HUES6 (cell line): ENCODE results near the gene PRUNE2.
"Not testable (repeated sequence)": the region's sequence is repeated elsewhere in the genome, so short reads cannot be mapped to it uniquely, and the experiment has no call there.

ENCODE experiments used
- H3K27ac ChIP-seq: 2 replicates; pipeline ENCODE4 v1.7.0; 2013; ENCODE audit warnings: low read depth, mild to moderate bottlenecking, low read length, inconsistent platforms
- H3K27me3 ChIP-seq: 2 replicates; pipeline ENCODE4 v1.6.1; 2013; ENCODE audit warnings: low read length; ENCODE audit not compliant: control insufficient read depth, insufficient read depth
- H3K36me3 ChIP-seq: 2 replicates; pipeline ENCODE4 v1.6.1; 2013; ENCODE audit warnings: low read length; ENCODE audit not compliant: control insufficient read depth, insufficient read depth
- H3K4me1 ChIP-seq: 2 replicates; pipeline ENCODE4 v1.6.1; 2013; ENCODE audit warnings: low read length; ENCODE audit not compliant: control insufficient read depth, insufficient read depth
- H3K4me3 ChIP-seq: 2 replicates; pipeline ENCODE4 v1.5.1; 2013; ENCODE audit warnings: low read depth, low read length
- H3K9ac ChIP-seq: one replicate; pipeline ENCODE4 v1.6.1; 2013; ENCODE audit warnings: mild to moderate bottlenecking, low read length
- H3K9me3 ChIP-seq: 2 replicates; pipeline ENCODE4 v1.6.1; 2013; ENCODE audit warnings: low read depth, low read length; ENCODE audit not compliant: control insufficient read depth, insufficient read depth

The PRUNE2 gene

DNA sequence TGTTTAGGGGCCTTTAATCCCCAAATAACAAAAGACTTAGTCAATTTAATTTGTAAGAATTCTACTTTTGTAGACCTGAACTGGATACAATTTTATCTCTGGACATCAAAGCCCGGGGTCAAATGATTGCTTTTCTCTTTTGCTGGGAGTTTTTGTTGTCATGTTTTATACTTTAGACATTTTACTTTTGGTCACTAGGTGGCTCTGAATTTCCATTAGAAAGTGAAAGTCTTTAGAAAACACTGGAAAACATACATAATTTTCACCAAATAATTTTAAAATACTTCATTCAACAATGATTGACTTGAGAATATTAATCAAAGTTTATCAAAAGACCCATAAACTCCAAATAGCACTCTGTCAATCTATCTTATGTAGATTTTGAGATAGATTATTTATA is 144.5 kb downstream of the PRUNE2 start:
- Histone ChIP-seq H3K36me3 (no peaks in the 10 kb centered on the region), H3K27me3 (no peaks in the 10 kb centered on the region), H3K4me1 (no peaks in the 10 kb centered on the region), H3K9me3 (no peaks in the 10 kb centered on the region), H3K27ac (no peak overlapping the region), H3K9ac (no peak overlapping the region), H3K4me3 (no peak overlapping the region)

DNA sequence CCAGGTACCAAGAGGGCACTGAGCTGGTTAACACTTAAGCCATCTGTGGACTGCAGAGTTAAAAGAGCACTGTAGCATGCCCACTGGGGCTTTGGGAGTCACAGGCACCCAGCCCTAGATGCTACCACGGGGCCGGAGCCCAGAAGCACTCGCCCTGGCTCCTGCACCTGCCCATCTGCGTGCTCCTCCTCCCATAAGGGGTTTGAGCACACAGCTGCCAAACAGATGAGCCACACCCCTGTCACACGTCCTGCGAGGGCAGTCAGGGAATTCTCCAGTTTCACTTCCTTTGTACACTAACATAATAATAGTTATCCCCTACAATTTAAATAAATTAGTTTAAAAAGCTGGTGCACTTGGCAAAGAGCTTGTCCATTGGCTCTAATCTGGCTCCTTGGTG is 146.2 kb downstream of the PRUNE2 start:
- Histone ChIP-seq H3K4me1 (no peaks in the 10 kb centered on the region), H3K9ac (no peak overlapping the region), H3K36me3 (no peaks in the 10 kb centered on the region), H3K4me3 (no peak overlapping the region), H3K27me3 (no peaks in the 10 kb centered on the region), H3K9me3 (no peaks in the 10 kb centered on the region), H3K27ac (no peak overlapping the region)

DNA sequence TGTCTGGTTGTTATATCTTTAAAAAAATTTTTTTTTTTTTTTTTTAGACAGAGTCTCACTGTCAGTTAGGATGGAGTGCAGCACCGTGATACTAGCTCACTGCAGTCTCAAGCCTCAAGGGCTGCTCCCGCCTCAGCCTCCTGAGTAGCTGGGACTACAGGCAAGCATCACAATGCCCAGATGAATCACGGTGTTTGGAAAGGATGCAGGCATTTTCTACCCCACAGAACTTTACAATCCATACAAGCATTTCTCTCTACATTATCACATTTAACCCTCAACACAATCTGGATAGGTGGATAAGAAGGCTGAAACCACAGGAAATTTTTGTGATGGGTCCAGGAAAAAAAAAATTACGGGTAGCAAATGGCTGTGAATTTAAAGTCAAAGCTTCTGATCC is 147.4 kb downstream of the PRUNE2 start:
- no peaks in the 10 kb centered on the region for H3K36me3 ChIP-seq
- H3K27me3 ChIP-seq = no peaks in the 10 kb centered on the region
- no peaks in the 10 kb centered on the region for H3K4me1 ChIP-seq
- H3K27ac ChIP-seq = no peak overlapping the region
- no peak overlapping the region for H3K4me3 ChIP-seq
- no peaks in the 10 kb centered on the region for H3K9me3 ChIP-seq
- H3K9ac ChIP-seq = no peak overlapping the region

DNA sequence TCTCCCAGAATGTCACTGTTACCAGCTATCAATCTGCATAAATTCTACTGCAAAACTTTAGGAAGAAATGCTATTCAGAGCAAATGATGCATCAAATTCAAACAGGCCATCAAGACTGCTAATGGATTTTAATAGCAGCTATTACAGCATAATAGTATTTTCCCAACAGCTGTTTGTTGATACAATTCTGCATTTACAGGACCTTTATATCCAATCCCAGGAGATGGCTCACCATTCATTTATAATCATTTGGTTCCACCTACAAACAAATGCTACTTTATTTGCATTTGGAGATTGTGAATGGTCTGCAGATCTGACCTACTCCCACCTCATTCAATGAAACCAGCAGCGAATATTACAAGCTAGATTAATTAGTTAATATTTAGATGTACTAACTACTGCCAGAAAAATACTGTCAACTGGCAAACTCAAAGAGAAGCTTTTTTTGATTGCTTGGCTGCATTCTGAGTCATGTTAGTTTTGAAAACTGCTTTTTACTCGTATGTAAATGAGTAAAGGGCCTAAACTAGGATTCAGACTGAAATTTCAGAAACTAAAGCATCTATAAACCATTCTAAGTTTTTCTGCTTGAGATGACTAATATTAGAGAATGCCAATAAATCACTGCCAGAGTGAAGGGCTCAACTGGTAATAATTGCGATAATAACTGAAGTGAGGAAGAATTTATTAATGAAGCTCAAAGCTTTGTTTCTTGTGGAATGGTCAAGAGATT is 148.8 kb downstream of the PRUNE2 start:
- Histone ChIP-seq H3K27me3 (no peaks in the 10 kb centered on the region), H3K4me3 (no peak overlapping the region), H3K9me3 (no peaks in the 10 kb centered on the region), H3K27ac (no peak overlapping the region), H3K36me3 (no peaks in the 10 kb centered on the region), H3K4me1 (no peaks in the 10 kb centered on the region), H3K9ac (no peak overlapping the region)

DNA sequence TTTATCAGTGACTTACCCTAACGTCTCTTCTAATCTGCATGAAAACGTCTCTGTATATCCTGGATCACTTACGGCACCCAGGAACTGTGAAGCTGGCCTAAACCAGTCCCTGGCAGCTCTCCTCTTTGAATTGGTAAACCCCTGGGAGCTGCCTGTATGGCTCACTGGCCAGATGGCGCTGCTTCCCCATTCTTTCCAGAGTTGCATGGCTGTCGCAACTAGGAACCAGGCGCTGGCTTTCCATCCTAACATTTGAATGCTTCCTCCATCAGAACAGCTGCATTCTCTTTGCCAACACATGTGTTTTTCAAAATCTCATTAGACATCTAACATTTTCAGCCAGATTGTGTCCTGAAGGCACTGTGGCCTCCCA is 149.7 kb downstream of the PRUNE2 start:
- H3K4me3 ChIP-seq = no peak overlapping the region

DNA sequence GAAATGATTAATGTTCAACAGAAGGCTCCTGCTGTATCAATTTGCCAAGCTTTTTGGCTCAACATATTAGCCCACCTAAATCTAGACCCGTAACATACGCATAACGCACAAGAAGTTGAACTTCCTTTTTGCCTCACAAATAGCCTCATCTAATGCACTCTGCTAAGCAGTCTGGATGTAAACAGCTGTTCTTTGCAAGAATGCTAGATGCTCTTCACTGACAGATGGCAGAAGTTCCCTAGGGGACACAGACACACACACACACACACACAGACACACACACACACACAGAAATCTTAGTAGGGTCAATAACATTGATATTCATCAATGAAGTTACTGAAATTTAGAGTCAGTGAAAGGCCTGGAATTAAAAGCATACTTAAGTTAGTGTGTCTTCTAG is 154.9 kb downstream of the PRUNE2 start:
- Histone ChIP-seq H3K36me3 (no peaks in the 10 kb centered on the region), H3K27ac (no peak overlapping the region), H3K4me3 (no peak overlapping the region), H3K27me3 (no peaks in the 10 kb centered on the region), H3K9me3 (no peaks in the 10 kb centered on the region), H3K9ac (no peak overlapping the region), H3K4me1 (no peaks in the 10 kb centered on the region; the same call in 1 of the 2 replicates)

More for the DNA sequence above, 149.7 kb downstream of the PRUNE2 start:
- Histone ChIP-seq H3K27ac (no peak overlapping the region), H3K36me3 (no peaks in the 10 kb centered on the region), H3K27me3 (no peaks in the 10 kb centered on the region), H3K4me1 (no peaks in the 10 kb centered on the region), H3K9ac (no peak overlapping the region), H3K9me3 (no peaks in the 10 kb centered on the region)

DNA sequence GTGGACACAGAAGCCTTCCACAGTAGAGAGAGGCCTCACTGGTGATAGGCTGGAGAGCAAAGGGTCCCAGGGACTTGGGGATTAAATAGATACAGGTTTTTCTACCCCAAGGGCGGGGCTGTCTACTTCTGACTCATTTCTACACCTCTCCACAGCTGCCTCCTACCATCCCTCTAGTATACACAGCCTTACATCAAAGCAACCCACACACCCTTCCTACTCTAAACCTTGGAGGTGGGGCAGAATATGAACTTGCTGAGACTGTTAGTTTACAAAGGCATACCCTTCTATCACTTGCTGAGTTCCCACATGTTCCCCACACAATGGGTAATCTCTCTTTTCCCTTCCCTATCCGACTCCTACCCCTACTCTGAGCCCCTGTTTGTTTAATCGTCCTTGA is 161.6 kb downstream of the PRUNE2 start:
- H3K4me1 ChIP-seq = no peaks in the 10 kb centered on the region; the same call in 1 of the 2 replicates
- H3K4me3 ChIP-seq = no peak overlapping the region
- H3K9me3 ChIP-seq = peaks cover 6% of the 10 kb centered on the region; the same call in 1 of the 2 replicates
- H3K27me3 ChIP-seq = no peaks in the 10 kb centered on the region
- no peak overlapping the region for H3K9ac ChIP-seq
- no peaks in the 10 kb centered on the region for H3K36me3 ChIP-seq
- H3K27ac ChIP-seq = no peak overlapping the region

DNA sequence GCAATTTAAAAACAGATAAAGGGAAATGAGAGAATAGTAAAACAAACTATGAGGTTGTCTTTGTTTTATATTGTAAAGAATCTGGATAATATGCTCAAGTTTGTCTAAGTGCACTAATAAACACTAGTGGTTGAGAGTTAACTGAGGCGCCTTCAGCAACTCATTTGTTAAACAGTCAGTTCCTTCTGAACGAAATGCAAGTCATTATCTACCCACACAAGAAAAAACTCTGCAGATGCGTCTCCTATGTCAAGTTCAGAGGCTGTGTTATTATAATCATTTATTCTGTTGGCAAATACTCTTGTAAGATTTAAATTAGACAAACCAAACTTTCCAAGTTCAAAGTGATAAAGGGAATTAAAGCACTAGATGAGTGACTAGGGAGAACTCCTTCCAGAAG is 162.0 kb downstream of the PRUNE2 start:
- H3K9ac ChIP-seq = no peak overlapping the region
- no peaks in the 10 kb centered on the region for H3K36me3 ChIP-seq
- H3K4me3 ChIP-seq = no peak overlapping the region
- no peaks in the 10 kb centered on the region for H3K4me1 ChIP-seq
- peaks cover 6% of the 10 kb centered on the region; the same call in 1 of the 2 replicates for H3K9me3 ChIP-seq
- no peak overlapping the region for H3K27ac ChIP-seq
- H3K27me3 ChIP-seq = no peaks in the 10 kb centered on the region

DNA sequence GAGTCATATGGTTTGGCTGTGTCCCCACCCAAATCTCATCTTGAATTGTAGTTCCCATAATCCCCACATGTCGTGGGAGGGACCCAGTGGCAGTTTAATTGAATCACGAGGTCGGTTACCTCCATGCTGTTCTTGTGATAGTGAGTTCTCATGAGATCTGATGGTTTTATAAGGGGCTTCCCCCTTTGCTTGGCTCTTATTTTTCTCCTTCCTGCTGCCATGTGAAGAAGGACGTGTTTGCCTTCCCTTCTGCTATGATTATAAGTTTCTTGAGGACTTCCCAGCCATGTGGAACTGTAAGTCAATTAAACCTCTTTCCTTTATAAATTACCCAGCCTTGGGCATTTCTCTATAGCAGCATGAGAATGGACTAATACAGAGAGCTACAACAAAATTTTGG is 163.0 kb downstream of the PRUNE2 start:
- not testable (repeated sequence) for H3K9ac ChIP-seq, H3K4me3 ChIP-seq, H3K36me3 ChIP-seq, H3K4me1 ChIP-seq, H3K27me3 ChIP-seq, H3K27ac ChIP-seq, H3K9me3 ChIP-seq

DNA sequence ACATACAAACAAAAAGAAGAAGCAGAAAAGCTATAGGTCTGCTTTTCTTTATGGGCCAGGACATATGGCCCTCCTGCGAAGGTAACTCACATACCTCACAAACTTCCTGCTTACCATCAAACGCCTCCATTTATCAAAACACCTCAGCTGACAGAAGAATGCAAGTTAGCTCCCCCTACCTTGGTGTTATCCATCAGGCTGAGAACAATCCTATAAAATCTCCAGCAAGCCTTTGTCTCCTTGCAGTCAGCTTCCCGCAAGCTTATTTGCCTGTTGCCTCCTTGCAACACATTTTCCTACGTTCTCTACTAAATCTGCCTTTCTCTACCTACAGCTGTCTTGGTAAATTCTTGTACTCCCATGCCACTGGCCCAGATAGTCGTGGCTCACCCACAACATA is 164.4 kb downstream of the PRUNE2 start:
- Histone ChIP-seq H3K27ac (no peak overlapping the region), H3K9me3 (peaks cover 6% of the 10 kb centered on the region; the same call in 1 of the 2 replicates), H3K4me1 (no peaks in the 10 kb centered on the region), H3K36me3 (no peaks in the 10 kb centered on the region), H3K27me3 (no peaks in the 10 kb centered on the region), H3K9ac (no peak overlapping the region), H3K4me3 (no peak overlapping the region)

DNA sequence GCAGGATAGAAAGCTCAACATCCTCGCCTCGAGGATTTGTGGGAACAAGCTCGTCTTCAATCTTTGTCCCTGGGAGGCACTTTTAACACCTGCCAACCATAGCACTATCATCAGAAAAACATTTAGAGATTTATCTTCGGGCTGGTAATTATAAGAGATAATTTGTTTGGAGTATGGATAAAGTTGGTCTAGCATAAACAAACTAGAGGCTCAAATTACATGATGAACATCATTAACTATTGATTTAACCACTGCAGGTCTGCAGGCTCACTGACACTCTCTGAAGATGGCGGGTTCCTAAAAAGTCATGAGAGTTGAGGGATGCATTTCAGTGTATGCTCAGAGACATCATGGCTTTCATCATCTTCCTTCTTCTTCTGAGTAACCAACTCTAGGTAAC is 167.5 kb downstream of the PRUNE2 start:
- Histone ChIP-seq H3K9ac (no peak overlapping the region), H3K27me3 (no peaks in the 10 kb centered on the region), H3K4me3 (no peak overlapping the region), H3K4me1 (no peaks in the 10 kb centered on the region), H3K36me3 (no peaks in the 10 kb centered on the region), H3K9me3 (0 out of 2 replicates have a peak, but pooled peaks cover 6% of the 10 kb centered on the region), H3K27ac (no peak overlapping the region)
